Measurements from ENCODE around the gene MRPS23.

Gene MRPS23
- 32.1 to 38.2 reads per million in 2 donors for total RNA-seq

DNA sequence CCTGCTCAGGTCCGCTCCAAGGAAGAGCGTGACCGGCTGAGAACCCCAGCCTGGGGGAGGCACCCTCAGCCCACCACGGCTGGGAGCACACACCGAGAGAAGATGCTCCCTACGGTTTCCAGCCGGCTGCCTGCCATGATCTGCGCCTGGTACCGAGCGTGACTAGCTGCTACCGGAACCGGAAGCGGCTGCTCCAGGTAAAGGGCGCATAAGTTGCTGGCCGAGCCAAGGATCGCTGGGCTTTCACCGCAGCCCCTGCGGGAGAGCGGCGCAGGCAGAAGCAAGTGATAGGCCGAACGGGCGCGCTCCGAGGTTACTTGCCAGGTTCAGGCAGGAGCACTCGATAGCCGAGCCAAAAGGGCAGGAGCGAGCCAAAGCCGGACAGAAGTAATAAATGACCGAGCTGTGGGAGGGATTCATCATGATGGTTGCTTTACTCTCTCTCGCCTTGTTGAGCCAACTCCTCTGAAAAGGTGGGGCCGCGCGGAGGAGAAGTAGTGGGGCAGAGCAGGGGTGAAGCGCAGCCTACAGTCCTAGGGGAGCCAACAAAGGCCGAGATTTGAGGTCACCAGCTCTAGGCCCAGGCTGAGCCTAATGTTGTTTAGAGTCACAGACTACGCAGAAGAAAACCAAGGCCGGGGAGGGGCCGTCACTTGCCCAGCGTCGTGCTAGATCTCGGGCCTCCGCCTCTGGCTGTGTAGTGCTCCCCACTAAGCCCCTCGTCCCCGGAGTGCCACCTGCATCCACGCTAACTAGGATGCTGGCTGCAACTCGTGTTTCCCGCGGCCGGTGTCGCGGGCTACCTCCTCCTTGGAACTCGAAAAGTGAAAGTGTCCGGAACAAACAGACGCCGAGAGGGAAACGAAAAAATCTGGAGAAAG, at the start of gene MRPS23:
TSS of gene MRPS23 (minus strand) at position 171 of the 881 bp plus-strand sequence. CDS start at position 137, 34 bp downstream.
- peak; percentile 89 for DNase-seq

DNA sequence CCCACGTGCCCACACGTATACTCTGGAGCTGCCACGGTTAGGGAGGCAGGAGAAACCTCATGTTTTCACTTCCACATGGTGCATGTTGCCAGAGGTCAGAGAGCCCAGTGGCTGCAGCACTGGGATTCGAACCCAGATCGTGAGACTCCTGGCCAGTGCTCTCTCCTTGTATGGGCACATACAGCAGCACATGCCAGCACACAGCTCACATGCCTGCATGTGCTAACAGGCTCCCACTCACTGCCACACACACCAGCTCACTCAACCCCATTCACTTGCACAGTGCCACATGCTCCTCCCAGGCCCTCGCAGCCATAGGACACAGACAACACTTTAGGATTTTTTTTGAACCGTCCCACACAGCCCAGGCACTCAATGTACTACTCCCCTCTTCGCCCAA, 49.5 kb upstream of the MRPS23 start:
- DNase-seq = no peak

- DNase-seq = no peak
Measured at GRCh38 chr17:57898487-57899311, 48.9 kb upstream of the MRPS23 start.

GRCh38 chr17:57895382-57896060, 45.7 kb upstream of the MRPS23 start:
- DNase-seq = no peak

- no peak for DNase-seq
Measured at GRCh38 chr17:57894848-57895247, 45.0 kb upstream of the MRPS23 start.

DNA sequence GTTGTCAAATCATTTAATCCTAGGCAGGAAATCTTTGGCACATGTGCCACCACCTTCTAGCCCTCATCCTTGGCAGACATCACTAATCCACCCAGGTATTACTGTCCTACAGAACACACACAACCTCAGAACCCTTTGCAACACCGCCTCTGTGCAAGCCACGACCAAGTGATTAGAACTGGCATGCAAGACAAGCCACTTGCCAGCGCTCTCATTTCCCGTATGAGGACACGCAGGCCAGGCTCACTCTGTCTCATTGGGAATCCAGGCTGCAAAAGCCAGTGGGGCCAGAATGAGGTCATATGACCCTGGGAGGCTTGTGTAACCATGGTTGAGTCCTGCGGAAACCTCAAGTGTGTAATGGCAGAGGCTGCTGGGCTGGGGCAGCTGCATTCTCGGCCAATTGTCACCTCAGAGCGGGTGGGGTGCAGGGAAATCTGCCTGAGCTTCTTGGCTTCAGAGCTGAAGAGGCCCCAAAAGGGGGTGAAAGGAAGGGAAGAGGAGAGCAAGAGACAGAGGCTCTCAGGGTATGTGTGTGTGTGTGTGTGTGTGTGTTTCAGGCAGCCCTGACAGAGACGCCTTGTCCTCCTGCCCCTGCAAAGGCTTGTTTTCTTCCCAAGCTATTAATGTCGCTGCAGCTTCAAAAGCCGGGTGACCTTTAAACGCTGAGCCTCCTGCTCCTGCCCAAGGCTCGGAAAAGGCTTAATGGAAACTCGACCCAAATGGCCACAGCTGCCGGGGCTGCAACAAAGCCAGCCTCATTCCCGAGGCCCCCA, 43.2 kb upstream of the MRPS23 start:
- DNase-seq = no peak

- DNase-seq = peak; percentile 46
Measured at GRCh38 chr17:57892146-57892819, 42.4 kb upstream of the MRPS23 start.

DNA sequence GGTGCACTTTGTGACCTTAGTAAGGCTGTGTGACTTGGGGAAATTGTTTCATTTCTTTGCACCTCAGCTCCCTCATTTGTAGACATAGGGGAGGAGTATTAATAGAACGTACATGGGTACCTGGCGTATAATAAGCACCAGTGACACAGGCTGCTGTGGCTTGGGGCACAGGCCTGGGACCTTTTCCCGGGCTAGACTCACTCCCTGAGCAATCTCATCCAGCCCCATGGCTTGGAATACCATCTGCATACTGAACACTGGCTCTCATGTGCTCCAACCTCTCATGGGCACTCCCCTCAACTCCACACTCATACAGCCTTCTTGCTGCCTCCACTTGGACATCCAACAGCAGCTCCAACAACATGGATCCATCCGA, 41.0 kb upstream of the MRPS23 start:
- no peak for DNase-seq

DNA sequence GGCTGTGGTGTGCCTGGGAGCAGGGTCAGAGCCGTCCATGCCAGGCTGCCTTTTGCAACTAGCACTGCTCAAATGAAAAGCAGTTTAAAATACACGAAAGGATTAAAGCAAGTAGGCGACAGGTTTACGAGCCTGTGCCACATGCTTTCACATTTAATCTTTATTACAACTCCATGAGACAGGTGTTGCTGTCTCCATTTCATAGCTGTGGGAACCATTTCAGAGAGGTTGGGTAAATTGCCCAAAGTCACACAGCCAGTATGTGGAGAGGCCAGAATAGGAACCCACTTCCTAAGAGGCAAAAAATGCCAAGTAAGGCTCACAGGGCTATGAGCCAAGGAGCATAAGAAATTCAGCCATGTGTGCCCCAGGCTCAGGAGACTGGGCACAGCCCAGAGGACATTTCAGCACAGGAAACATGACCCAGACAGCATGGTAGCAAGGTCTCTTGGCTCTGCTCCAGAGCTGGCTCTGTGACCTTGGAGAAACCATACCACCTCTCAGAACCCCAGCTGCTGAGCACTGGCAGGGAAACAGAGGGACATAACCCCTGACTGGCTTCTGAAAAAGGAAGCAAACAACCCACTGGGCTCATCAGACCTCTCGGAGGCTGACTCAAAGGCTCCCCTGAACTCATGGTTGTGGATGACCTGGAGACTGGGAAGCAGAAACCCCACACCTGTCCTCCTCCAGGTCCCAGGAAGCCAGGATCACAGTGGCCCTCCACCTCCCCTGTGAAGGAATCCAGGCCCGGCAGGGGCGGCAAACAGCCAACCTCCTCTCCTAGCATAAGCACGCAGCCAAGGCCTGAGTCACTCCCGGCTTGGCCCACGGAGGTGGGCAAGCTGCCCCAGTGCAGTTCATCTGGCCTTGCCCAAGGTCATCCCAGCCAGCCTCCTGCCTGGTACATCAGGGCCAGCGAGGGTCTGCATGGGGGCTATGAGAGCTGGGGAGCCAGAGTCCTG, 40.3 kb upstream of the MRPS23 start:
- DNase-seq = no peak

DNA sequence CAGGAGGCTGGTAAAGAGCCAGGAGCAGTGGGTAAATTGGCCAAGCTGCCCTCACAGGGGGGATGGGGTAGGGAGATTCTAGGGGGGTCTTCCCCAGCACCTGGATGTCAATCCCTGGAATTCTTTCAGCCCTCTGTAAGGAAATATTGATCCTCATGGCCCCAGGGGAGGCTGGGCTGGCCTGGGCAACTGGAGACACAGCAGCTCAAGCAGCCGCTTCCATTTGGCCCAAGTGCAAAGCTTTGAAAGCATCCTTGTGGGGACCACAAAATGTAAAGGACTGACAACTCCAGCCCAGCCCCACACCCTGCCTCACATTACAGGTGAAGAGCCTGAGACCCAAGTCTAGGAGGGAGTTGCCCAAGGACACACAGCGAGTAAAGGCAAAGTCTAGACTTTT, 39.4 kb upstream of the MRPS23 start:
- no peak for DNase-seq

DNA sequence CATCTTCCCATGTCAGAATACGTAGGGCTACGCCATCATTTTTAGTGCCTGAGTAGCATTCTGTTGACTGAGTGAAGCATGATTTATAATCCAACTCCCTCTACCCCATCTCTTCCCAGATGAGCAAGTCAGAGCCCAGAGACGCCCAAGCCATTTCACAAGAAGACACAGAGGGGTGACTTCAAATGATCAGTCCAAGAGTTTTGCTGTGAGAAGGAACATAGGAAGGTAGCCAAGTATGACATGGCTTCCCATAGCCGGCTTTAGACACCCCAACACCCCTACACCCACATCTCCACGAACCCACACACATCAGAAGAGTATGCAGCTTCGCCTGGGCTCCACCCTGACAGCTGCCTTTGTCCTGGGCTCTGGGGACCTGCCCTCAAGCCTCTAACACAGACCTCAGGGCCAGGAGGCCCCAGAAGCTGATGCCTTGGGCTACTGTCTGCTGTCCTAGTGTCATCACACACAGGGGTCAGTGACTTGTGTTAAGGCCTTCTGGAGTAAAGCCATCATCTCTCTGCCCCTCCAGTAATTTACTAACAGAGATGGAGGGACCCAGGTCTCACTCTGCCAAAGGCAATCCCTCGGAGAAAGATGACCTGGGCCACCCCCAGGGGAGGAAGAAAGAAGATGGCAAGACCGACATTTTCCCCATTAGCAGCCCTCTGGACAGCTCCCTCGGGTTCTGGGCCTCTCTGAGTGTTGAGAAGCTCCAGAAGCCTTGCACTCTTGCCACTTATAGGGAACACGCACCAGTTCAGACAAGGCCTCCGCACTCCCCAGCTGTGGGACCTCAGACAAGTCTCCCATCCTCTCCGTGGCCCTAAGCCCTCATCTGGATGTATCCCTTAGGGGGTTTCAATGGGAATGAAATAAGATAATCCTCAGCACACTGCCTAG, 38.7 kb upstream of the MRPS23 start:
- DNase-seq = no peak

GRCh38 chr17:57887161-57887560, 37.3 kb upstream of the MRPS23 start:
- DNase-seq = no peak

DNA sequence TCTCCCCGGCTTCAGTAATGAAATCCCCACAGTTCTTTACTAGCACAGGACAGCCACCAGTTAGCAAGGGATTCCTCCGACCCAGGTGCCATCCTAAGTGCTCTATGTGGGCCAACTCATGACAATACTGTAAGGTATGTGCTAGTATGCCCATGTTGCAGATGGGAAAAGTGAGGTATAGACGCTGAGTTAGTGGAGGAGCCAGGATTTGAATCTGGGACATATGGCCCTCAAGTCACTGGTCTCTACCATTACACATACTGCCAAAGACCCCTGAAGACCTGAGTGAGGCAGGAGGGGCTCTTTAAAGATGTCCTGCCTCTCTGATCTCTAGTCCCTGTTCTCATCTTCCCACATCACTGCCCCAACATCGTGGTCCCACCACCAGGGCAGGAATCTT, 36.2 kb upstream of the MRPS23 start:
- DNase-seq = no peak

DNA sequence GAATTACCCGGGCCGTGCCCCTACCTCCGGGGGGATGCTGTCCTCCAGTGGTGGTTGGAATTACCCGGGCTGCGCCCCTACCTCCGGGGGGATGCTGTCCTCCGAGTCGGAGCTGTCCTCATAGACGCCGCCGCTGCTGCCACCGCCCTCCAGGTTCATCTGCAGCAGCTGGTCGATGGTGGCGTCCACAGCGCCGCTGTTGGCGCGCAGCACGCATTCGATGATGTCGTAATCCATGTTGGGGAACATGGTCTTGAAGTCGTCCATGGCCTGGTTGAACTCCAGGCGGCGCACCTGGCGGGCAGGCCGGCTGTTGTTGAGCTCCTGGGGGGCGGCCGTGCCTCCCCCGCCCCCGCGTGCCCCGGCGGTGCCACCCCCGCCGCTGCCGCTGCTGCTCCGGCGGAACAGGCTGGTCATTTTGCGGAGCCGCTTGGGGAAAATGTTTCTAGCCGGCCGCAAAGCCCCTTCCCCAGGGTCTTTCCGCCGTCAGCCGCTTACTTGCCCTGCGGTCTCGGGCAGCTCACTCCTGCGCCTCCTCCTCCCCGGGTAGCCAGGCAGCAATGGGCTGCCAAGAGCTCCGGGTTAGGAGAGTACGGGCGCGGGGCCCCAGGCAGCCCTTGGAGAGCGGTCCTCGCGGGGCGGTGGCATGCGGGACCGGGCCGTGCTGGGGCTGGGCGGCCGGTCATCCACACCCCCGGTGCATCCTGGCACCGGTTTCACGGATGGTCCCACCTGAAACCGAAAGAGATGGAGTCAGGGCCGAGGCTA, 35.5 kb upstream of the MRPS23 start:
- no peak for DNase-seq

- DNase-seq = no peak
Measured at GRCh38 chr17:57881783-57882351, 32.0 kb upstream of the MRPS23 start.

DNA sequence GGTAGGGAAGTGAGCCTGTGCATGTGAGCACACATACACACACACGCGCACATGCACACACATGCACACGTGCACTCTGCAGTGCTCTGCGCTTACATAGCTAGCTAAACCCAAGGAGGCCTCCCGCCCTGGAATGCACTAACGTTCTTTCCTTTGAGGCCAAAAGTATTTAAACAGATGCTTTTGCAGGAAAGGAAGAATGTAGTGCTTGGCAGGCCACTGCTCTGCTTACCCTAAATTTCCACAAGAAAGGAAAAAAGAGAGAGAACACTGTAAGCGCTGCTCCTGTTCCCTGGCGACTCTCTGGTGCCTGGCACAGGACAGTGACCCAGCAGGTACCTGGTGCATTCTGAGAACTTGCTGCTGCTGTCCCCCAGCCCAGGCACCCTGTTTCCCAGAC, 31.3 kb upstream of the MRPS23 start:
- no peak for DNase-seq

DNA sequence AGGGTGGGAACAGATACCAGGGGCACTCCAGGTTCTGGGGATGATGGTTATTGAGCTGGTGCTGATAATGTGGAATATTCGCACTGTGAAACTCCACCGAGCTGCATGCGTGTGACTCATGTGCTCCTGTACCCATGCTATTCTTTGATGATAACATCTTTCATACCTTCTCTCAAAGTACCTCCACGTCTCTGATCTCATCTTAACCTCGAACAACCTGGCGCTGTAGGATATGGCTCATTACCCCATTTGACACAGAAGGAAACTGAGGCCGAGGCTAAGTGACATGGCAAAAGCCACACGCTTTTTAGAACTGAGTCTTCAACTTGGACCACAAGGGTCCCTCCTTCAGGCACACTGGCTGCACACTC, 30.2 kb upstream of the MRPS23 start:
- DNase-seq = no peak

GRCh38 chr17:57879437-57880085, 29.7 kb upstream of the MRPS23 start:
- DNase-seq = no peak

All from activated gamma-delta T cell (primary cell).